ENCODE data around the gene HOMEZ.

- TF ChIP-seq POLR2A (IDR thresholded peaks at IDR 0.05) (peak in 1 of 2 donors; percentile 83), CTCF (IDR thresholded peaks at IDR 0.05) (no peak)
These were observed 16.0 kb upstream of the HOMEZ start for GRCh38 chr14:23301969-23302289.
